Activated CD8-positive, alpha-beta memory T cell treated with anti-CD3 and anti-CD28 coated beads, Interleukin-2, amount 50 U/mL, for 48 hours (primary cell): ENCODE results near the gene MEG3.

Source experiments
- DNase-seq: peaks from one replicate; pipeline ENCODE4 v3.0.0-alpha.2; 2020

The MEG3 gene

GRCh38 chr14:100882991-100883788, 57.3 kb downstream of the MEG3 start:
- DNase-seq, result no peak

DNA sequence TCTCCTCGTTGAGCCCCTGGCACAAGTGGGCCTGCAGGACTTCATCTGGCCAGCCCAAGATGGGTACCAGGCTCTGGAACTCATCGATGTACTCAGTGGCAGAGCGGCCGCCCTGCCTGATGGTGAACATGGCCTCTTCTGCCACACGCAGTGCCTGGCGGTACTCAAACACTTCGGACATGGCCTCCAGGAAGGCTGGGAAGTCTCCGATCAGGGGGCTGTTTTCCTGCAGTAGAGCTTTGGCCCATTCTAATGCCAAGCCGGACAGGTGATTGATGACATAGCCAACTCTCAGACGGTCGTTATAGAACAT, 57.8 kb downstream of the MEG3 start:
- DNase-seq, result no peak

- no peak for DNase-seq
These were observed 58.5 kb downstream of the MEG3 start for GRCh38 chr14:100884456-100884855.

DNA sequence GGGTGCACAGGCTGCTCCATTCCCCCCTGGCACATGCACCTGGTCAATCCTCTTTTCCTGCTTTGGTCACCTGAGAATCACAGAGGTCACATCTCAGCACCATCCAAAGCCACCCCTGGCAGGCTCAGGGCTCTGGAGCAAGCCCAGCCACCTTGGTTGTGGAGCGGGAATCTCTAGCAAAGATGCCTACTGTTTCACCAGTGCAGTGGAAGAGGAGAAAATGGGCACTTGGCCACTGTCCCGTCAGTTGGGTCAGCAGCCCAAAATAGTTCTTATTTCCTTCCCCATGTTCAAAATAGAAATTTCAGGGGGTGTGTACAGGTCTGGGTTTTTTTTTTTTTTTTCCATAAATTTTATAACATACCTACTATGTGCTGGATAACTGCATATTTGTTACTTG, 59.3 kb downstream of the MEG3 start:
- DNase-seq, result no peak

GRCh38 chr14:100885617-100886016, 59.7 kb downstream of the MEG3 start:
- no peak for DNase-seq

DNA sequence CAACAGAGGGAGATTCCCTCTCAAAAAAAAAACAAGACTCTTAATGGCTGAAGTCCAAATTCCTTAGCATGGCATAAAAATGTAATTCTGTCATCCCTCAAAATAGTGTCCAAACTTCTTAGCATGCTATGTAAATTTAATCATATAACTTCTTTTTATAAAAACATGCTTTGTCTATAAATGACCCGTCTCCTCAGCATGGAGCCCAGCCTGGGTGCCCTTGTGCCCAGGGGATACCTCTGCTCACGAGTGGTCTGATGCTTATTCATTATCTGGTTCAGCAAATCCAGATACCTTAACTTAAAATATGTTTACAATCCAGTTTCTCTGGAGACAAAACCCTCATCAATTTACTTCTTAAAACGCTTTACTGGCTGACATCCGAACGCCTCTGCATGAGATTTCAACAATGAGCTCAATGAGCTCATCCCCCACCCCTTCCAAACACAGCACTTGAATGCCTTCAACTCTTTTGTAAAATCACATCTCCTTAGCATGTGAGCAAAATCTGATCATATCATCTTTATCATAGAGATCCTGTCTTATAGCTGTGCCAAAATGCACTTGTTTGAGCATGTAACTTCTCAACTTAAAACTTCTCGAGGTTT, 61.9 kb downstream of the MEG3 start:
- DNase-seq, result no peak

GRCh38 chr14:100888789-100889315, 62.9 kb downstream of the MEG3 start:
- DNase-seq, result no peak

DNA sequence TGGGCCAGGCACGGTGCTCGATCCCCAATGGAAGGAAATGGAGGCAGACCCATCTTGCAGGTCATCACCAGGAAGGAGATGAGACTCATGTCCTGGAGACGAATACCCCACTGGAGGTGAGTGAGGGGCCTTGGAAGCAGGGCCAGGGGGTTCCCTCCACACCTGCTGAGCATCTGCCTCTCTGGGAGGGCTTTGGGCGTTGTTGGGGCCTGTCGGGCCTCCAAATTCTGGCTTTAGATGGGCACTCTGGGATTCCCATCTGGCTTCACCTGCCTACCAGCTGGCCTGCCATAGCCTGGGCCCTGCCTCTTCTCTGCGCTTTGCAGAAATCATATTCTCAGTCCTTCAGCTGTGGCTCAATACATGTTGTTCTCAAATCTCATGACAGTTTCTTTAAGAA, 63.7 kb downstream of the MEG3 start:
- no peak for DNase-seq

DNA sequence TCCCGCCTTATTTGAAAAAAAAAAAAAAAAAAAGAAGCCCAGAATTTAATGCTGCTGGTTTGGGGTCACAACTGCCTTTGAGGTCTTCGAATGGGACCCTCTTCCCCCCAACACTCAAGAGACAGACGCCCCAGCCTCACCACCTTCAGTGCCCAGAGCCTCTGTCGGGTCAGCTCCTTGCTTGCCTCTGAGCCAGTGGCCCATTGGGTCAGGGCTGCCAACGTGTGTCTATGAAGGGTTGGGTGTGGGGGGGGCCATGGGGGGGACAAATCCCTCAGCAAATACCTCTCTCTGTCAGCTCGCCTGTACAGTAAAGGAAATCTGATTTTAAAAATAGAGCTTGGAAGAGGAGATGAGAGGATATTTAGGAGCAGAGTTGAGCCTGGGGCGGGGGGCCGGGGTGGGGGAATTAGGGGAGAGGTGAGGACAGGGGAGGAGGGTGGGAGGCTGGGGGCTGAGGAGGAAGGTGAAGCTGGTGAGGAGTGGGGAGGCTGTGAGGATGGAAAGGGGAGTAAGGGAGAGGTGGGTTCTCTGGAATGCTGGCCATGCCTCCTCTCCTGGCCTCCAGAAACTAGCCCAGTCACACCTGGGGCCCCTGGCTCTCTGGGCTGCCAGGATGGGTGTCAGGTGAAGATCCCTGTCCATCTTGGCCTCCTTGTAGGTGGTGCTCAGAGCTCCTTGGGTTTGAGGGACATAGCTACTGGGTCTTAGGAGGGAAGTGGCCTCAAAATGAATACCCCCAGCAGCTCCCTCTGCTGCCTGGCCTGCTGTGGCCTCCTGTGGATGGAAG, 64.3 kb downstream of the MEG3 start:
- no peak for DNase-seq

DNA sequence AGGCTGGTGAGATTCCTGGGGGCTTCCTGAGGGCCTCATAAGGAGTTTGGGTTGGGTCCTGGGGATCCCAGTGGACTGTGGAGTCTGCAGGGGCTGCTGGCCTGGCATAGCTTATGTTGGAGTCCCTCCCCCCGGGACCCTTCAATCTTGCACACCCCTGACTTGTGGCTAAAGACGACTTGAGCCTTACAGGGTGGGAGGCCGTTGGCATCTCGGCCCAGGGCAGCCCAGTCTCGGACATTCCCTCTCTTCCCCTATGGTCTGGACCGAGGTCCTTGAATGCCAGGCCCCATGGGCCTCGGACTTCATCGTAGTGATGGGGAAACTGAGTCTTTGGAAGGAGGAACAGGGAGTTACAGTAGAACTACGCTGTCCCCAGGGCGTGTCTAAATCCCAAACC, 65.1 kb downstream of the MEG3 start:
- no peak for DNase-seq

- peak; percentile 29 for DNase-seq
These were observed 65.9 kb downstream of the MEG3 start for GRCh38 chr14:100891501-100892445.

- peak; percentile 44 for DNase-seq
These were observed 66.7 kb downstream of the MEG3 start for GRCh38 chr14:100892496-100893227.

DNA sequence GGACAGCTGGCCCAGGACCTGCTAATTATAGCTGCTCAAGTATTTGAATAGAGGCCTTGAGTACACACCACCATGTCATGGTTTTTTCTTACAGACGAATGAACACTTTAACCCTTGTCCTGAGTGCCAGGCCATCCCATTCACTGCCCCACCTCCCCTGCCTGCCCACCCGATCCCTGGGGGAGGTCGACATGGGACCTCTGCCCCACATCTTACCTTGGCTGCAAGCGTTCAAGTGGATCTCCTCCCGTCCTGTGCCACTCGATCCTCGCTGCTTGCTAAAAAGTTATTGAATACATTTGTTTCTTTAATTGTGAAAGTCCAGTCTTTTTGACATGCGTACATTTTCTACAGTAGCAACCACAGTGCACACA, 67.3 kb downstream of the MEG3 start:
- no peak for DNase-seq

DNA sequence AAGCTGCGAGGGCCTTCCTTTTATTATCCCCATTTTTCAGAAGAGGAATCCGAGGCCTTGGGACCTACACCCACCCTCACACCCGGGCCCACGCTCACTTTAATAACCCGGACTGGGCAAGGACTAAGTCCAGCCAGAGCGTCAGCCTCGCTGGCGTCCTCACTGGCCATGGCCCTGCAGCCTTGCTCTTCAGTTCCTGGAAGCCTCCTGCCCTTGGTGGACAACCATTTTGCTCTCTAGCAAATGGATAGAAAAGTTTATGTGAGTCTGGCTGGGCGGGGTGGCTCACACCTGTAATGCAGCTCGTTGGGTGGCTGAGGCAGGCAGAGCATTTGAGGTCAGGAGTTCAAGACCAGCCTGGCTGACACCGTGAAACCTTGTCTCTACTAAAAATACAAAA, 67.8 kb downstream of the MEG3 start:
- no peak for DNase-seq

DNA sequence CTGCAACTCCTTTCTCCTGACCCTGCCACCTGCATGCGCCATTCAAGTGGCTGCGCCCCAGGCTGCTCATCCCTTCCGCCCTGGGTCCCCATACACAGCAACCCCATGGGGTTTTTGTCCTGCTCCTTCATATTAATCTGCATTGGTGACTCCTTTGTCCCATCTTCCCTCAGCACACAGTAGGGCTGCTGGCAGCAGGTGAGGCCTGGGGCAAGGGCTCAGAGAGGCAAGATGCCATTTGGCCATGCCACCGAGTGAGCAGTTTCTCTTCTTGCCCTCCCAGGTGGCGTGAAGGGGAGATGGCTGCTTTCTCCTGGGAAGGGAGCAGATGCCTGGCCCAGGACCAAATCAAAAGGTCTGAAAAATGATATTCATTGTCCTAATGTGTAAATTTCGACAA, 68.5 kb downstream of the MEG3 start:
- peak; percentile 29 for DNase-seq

GRCh38 chr14:100895411-100895810, 69.5 kb downstream of the MEG3 start:
- DNase-seq, result no peak

DNA sequence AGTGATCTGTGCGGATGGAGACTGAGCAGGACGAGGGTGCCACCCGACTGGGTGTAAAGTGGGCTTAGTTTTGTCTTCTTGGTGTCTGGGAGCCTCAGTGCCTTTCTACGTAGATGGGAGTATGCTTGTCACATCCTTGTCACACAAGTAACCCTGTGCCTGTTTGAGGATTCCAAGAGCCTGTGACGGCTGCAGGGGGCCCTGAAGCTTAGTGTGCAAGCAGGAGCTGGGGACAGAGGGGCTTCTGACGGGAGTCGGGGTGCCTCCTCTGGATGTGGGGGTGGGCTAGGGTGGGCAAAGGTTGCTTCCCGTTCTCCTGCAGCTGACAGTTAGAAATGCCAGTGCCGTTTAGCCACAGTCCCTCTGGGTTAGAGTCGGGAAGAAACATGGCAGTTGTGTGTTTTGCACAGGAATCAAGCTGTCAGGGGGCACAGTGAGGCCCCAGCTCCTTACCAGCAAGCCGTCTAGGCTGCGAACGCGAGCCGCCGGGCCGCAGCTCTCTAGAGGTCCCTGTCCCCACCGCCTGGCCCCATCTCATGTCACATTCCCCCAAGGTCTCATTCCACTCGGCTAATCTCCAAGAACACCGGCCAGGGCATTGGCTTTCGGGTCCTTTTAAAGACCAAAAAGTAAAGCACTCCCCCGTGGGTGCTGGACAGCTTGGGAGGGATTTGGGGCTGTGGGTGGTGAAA, 70.6 kb downstream of the MEG3 start:
- DNase-seq, result peak; percentile 35

DNA sequence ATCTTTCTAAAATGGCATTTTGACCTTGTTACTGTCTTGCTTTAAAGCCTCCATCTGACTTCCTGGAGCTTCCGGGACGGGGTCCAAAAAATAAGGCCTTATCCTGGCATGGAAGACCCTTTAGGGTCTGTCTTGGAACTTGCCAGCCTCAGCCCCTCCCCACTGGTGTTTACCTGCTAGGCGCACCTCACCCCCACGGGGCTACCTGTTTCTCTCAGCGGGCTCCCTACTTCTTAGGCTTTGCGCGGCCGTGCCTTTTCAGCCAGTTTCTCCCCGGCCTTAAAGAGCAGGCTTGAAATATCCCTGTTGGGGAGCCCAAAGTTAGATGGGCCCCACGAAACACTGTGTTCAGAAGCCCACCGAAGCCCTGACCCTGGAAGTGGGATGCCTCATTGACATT, 72.5 kb downstream of the MEG3 start:
- peak; percentile 29 for DNase-seq

DNA sequence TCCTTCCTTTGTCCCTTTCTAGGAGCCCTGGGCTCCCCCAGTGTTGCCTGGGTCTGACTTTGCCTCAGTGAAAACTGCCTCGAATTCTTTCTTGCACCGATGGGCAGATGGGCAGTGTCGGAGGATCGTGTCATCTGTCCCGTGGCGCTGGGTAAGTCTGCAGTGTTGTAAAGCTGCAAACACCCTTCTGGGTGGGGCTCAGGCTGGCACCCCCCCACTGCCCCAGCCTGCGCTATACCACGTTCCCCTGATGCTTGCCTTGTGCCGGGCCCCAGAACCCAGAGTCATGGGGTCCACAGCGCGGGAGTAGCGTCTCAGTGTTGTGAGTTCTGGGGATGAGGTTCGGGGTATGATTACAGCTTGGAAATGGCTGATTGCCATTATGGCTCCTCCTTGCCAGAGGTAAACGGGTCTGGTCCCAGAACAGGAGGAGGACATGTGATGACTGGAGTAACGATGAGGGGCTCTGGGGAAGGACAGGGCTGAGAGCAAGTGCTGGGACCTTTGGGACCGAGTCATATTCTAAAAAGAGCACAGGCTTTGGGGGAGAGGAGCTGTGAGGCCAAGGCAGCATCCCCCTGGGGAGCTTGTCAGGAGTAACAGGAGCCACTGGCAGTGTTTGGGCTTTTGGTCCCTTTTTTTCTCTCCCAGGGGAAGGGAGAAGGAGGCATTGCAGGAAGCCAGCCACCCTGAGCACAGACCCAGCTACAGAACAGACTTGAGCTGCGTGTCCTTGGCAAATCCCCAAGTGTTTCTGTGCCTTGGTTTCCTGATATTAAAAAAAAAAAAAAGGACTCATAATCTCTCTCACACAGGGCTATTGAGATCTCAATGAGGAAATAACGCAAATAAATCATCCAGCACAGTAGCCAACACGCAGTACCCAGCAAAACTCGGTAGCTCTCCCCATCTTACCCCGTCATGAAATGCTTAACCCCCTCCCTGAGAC, 73.3 kb downstream of the MEG3 start:
- no peak for DNase-seq
